OCI-LY1 (cell line): ENCODE data around the gene HDLBP.

Source experiments
- CTCF ChIP-seq: fragments of 200-600 bp; sonication (generic), shearing (Covaris generic); IDR thresholded peaks from 2 replicates; pipeline ENCODE4 v1.5.1; 2017; ENCODE audit warnings: mild to moderate bottlenecking, antibody characterized with exemption, low read length, moderate library complexity, mixed read lengths
- EZH2 ChIP-seq: fragments of 200-600 bp; sonication (generic), shearing (Covaris generic); IDR thresholded peaks from 2 replicates; pipeline ENCODE4 v1.8.0; 2017; ENCODE audit warnings: borderline replicate concordance, mixed run types, mild to moderate bottlenecking, antibody characterized with exemption, low read length, moderate library complexity, mixed read lengths

- TF ChIP-seq CTCF (no peak), EZH2 (no peak)
Observed at GRCh38 chr2:241349941-241350340, 34.5 kb upstream of the HDLBP start.
